NB4 (cell line): ENCODE measurements around the gene EPHA6.

Experiments used
- MYC ChIP-seq: IDR thresholded peaks from 2 replicates; pipeline ENCODE4 v1.6.1; 2011; ENCODE audit warnings: low read depth, low read length
- POLR2A ChIP-seq: IDR thresholded peaks from 2 replicates; pipeline ENCODE4 v1.6.1; 2011; ENCODE audit warnings: mild to moderate bottlenecking; ENCODE audit not compliant: insufficient read length; ENCODE audit errors: extremely low read depth
- TF ChIP-seq, protein P1 (sequence below): IDR thresholded peaks from one replicate; pipeline ENCODE4 v1.5.1; 2012; ENCODE audit warnings: low read depth, low read length
- TF ChIP-seq, protein P2 (sequence below): IDR thresholded peaks from 2 replicates; pipeline ENCODE4 v1.6.1; 2011; ENCODE audit warnings: low read depth, low read length

DNA sequence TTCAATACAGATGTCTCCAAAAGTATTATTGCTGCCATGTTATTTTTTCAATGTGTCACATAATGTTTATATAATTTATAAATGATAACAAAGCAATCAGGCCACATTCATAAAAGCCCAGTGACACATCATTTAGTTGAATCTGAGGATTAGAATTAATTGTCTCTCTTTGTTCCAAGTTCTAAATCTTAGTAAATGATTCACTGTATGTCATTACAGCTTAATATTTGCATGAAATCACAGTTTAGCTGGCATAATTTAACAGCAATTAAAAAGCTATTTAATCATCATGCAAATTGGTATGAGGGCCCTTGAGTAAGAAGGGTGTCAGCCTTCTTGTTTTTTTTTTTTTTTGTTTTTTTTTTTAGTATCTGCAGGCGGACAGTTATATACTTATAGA, 427.0 kb downstream of the EPHA6 start:
- TF ChIP-seq, protein P1, sequence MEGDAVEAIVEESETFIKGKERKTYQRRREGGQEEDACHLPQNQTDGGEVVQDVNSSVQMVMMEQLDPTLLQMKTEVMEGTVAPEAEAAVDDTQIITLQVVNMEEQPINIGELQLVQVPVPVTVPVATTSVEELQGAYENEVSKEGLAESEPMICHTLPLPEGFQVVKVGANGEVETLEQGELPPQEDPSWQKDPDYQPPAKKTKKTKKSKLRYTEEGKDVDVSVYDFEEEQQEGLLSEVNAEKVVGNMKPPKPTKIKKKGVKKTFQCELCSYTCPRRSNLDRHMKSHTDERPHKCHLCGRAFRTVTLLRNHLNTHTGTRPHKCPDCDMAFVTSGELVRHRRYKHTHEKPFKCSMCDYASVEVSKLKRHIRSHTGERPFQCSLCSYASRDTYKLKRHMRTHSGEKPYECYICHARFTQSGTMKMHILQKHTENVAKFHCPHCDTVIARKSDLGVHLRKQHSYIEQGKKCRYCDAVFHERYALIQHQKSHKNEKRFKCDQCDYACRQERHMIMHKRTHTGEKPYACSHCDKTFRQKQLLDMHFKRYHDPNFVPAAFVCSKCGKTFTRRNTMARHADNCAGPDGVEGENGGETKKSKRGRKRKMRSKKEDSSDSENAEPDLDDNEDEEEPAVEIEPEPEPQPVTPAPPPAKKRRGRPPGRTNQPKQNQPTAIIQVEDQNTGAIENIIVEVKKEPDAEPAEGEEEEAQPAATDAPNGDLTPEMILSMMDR: no peak
- TF ChIP-seq POLR2A: no peak
- TF ChIP-seq, protein P2, sequence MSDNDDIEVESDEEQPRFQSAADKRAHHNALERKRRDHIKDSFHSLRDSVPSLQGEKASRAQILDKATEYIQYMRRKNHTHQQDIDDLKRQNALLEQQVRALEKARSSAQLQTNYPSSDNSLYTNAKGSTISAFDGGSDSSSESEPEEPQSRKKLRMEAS: no peak
- TF ChIP-seq MYC: no peak
